Kidney epithelial cell (primary cell): Measurements from ENCODE around the gene RFPL4A. TPM values are rescaled to one million over a fixed set of nuclear protein-coding genes. Genes with fewer than 3 reads are reported as not detected.
"Not testable (repeated sequence)": the region's sequence is repeated elsewhere in the genome, so short reads cannot be mapped to it uniquely, and the experiment has no call there.

Experiments
- DNase-seq: peaks from one replicate; pipeline ENCODE4 v3.0.0-alpha.2; 2010; ENCODE audit warnings: low read depth
- H3K27me3 ChIP-seq: 2 replicates; pipeline ENCODE4 v1.6.0; 2011; ENCODE audit warnings: low read length; ENCODE audit not compliant: control insufficient read depth, insufficient read depth
- H3K36me3 ChIP-seq: 2 replicates; pipeline ENCODE4 v1.5.1; 2011; ENCODE audit warnings: low read length; ENCODE audit not compliant: control insufficient read depth, insufficient read depth
- H3K4me3 ChIP-seq: 2 replicates; pipeline ENCODE4 v1.5.1; 2011; ENCODE audit warnings: low read depth, mild to moderate bottlenecking, control low read depth, low read length
- CTCF ChIP-seq: IDR thresholded peaks from 2 replicates; pipeline ENCODE4 v1.5.1; 2011; ENCODE audit warnings: mild to moderate bottlenecking, moderate library complexity, low read length, control low read depth, inconsistent platforms; ENCODE audit not compliant: insufficient read depth, poor library complexity, severe bottlenecking
- total RNA-seq: library from RNA; depleted of rRNA; stranded (reverse); fragments of >200 nt; gene quantifications from 2 replicates; pipeline ENCODE4 v1.2.3, GENCODE V29; 2015

RFPL4A gene
- total RNA-seq: not detected in 2 replicates

DNA sequence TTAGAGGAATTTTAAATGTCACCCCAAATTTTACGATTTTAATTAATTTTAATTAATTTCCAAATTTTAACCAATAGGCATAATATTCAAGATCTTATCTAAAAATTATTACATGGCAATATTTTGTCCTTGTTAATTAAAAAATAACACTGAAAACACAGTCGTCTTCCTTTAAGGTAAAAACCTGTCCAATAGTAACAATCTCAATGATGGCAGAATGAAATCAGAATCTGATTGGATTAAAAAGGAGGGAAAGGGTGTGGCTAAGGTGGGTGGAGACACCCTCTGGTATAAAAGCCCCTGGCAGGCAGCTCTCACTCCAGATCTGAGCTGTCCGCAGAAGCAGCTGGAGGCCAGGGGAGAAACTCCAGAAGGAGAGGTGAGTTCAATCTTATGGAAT lies at the start of gene RFPL4A:
Gene RFPL4A, plus strand, starts transcription at position 301 of the 400 bp plus-strand sequence. CDS start 2,704 bp downstream, outside the sequence.
- not testable (repeated sequence) for H3K27me3 ChIP-seq, H3K36me3 ChIP-seq, DNase-seq, H3K4me3 ChIP-seq

GRCh38 chr19:55711719-55712118 lies 47.2 kb upstream of the RFPL4A start:
- no peak for TF ChIP-seq CTCF
- no peak for DNase-seq
- Histone ChIP-seq H3K36me3 (no peaks in the 10 kb centered on the region), H3K27me3 (no peaks in the 10 kb centered on the region), H3K4me3 (no peak overlapping the region)

GRCh38 chr19:55712804-55713631 lies 45.9 kb upstream of the RFPL4A start:
- no peaks in the 10 kb centered on the region for H3K27me3 ChIP-seq
- no peak for TF ChIP-seq CTCF
- H3K36me3 ChIP-seq: no peaks in the 10 kb centered on the region
- DNase-seq: no peak
- no peak overlapping the region for H3K4me3 ChIP-seq

DNA sequence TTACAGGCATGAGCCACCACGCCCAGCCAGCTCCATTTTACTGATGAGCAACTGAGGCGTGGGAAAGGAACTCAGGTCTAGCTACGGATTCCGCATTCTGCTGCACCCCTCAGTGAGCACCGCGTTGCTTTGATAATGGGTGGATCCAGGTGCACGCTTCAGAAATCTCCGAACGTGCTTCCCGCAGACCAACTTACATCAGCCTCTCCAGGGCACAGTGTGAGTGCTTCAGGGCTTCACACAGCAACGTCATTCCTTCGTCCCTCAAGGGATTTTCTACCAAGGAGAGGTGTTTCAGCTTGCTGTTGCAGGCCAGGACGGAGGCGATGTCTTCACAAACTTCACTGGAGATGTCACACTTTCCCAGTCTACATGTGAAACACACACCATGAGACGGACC lies 42.4 kb upstream of the RFPL4A start:
- no peak for TF ChIP-seq CTCF
- DNase-seq: no peak
- Histone ChIP-seq H3K36me3 (no peaks in the 10 kb centered on the region), H3K27me3 (no peaks in the 10 kb centered on the region), H3K4me3 (no peak overlapping the region)

- TF ChIP-seq CTCF: no peak
- H3K4me3 ChIP-seq: no peak overlapping the region
- H3K27me3 ChIP-seq: no peaks in the 10 kb centered on the region
- DNase-seq: no peak
- H3K36me3 ChIP-seq: no peaks in the 10 kb centered on the region
Observed at GRCh38 chr19:55717251-55717650, 41.6 kb upstream of the RFPL4A start.

DNA sequence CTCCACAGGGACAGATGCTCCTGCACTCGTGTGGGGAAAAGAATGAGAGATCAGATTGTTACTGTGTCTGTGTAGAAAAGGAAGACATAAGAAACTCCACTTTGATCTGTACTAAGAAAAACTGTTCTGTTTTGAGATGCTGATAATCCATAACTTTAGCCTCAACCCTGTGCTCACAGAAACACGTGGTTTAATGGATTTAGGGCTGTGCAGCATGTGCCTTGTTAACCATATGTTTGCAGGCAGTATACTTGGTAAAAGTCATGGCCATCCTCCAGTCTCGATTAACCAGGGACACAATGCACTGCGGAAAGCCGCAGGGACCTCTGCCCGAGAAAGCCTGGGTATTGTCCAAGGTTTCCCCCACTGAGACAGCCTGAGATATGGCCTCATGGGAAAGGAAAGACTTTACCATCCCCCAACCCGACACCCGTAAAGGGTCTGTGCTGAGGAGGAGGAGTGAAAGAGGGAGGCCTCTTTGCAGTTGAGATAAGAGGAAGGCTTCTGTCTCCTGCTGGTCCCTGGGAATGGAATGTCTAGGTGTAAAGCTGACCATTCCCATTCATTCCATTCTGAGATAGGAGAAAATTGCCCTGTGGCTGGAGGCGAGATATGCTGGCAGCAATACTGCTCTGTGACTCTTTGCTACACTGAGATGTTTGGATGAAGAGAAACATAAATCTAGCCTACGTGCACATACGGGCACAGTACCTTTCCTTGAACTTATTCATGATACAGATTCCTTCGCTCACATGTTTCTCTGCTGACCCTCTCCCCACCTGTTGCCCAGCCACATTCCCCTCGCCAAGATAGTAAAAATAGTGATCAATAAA lies 40.8 kb upstream of the RFPL4A start:
- H3K36me3 ChIP-seq, H3K27me3 ChIP-seq, DNase-seq, H3K4me3 ChIP-seq: not testable (repeated sequence)
